C4-2B (cell line): Measurements from ENCODE around the gene NDUFV2.
"Not testable (repeated sequence)": the region's sequence is repeated elsewhere in the genome, so short reads cannot be mapped to it uniquely, and the experiment has no call there.

Source experiments
- H3K27ac ChIP-seq: fragments of 450-650 bp; 2 replicates; pipeline ENCODE4 v1.5.1; 2017
- CTCF ChIP-seq: fragments of 450-650 bp; conservative IDR thresholded peaks from 2 replicates; pipeline ENCODE4 v1.5.1; 2017; ENCODE audit warnings: mild to moderate bottlenecking
- ZFX ChIP-seq: fragments of 450-650 bp; IDR thresholded peaks from 2 replicates; pipeline ENCODE4 v1.6.1; 2017

Gene NDUFV2

GRCh38 chr18:9090578-9090977, 11.9 kb upstream of the NDUFV2 start:
- TF ChIP-seq ZFX (no peak), CTCF (no peak)
- no peak overlapping the region for H3K27ac ChIP-seq

DNA sequence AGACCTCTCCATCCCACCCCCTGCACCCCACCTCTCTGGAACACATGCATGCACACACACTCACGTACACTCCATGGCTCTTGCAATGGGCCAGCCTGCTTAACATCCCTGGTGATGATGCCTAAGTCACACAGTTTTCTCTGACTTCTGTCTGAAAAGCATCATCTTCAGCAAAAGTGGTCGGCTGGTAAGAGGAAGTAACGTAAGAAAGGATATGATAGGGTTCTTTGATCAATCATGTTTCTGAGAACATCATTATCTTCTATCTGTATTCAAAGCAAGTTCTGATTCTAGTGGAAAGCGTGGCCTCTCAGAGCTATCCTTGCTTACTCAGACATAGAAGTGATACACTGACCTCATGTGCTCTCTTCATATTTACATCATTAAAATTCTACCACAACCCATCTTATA, 11.4 kb upstream of the NDUFV2 start:
- TF ChIP-seq CTCF: no peak
- no peak for TF ChIP-seq ZFX
- H3K27ac ChIP-seq: no peak overlapping the region

DNA sequence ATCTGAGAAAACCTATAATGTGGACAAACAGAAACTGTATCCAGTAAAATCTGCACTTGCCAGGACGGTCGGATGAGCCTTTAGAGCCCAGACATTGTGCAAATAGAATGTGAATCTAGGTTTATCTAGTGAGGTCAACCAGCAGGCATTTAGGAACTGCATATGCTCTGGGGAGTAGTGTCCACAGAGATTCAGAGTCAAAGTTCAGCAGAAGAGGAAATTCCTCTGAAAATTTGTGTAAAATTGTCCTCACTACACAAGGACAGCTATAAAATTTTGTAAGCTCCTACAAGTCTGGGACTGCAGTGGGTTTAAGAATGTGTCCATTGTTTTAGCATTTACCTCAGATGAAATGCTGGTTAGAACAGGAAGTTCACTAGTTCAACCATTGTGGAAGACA, 9.8 kb upstream of the NDUFV2 start:
- no peak overlapping the region for H3K27ac ChIP-seq
- no peak for TF ChIP-seq ZFX
- TF ChIP-seq CTCF: no peak

GRCh38 chr18:9093109-9093508, 9.4 kb upstream of the NDUFV2 start:
- not testable (repeated sequence) for H3K27ac ChIP-seq

GRCh38 chr18:9094307-9095226, 7.9 kb upstream of the NDUFV2 start:
- no peak overlapping the region for H3K27ac ChIP-seq
- TF ChIP-seq CTCF (no peak), ZFX (no peak)

DNA sequence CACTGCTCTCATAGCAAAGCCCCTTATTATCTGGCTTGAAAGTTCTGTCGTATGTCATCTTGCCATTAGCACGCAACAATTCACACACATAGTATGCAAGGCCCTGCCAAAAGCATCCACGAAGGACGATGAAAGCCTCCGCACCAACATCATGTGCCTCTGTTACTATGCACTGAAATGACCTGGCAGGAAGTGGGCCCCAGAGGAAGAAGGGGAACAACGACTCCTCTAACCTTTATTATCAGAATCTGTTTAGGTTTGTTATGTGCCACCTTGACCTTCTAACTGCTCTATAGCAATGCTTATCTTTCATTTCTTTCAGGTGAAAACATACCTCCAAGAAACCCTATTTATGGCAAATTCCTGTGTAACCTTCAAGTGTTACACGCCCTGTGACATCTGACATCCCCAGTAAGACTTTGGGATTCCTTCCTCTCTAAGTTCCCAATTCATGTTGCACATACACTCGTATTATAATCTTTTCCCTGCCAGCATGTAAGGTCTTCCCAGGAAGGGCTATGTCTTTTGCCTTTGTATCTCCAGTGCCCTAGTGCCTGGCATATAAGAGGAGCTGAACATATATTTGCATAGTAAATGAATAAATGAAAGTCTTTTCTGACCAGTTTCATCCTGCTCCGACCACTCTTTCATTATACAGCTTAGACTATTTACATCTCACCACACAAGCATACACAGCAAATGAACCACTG, 7.0 kb upstream of the NDUFV2 start:
- TF ChIP-seq ZFX: no peak
- no peak for TF ChIP-seq CTCF
- H3K27ac ChIP-seq: no peak overlapping the region

GRCh38 chr18:9096007-9096371, 6.5 kb upstream of the NDUFV2 start:
- H3K27ac ChIP-seq: no peak overlapping the region
- TF ChIP-seq ZFX (no peak), CTCF (no peak)
